ENCODE data around the gene RGS3. TPM values are rescaled to one million over a fixed set of nuclear protein-coding genes. Genes with fewer than 3 reads are reported as not detected.

Gene RGS3
- total RNA-seq, 1 experiment from 2014 or later: 148 TPM

GRCh38 chr9:113588936-113589335 lies 125.4 kb downstream of the RGS3 start:
- no peak overlapping the region for H3K4me3 ChIP-seq
- peaks cover 17% of the 10 kb centered on the region for H3K36me3 ChIP-seq
- H3K27me3 ChIP-seq: no peaks in the 10 kb centered on the region
- H3K9me3 ChIP-seq: no peaks in the 10 kb centered on the region
- DNase-seq: no peak

- no peak overlapping the region for H3K4me3 ChIP-seq
- H3K9me3 ChIP-seq: no peaks in the 10 kb centered on the region
- no peaks in the 10 kb centered on the region for H3K27me3 ChIP-seq
- no peak for DNase-seq
- peaks cover 15% of the 10 kb centered on the region for H3K36me3 ChIP-seq
Measured at GRCh38 chr9:113589407-113589806, 125.9 kb downstream of the RGS3 start.

- H3K4me3 ChIP-seq: no peak overlapping the region
- H3K9me3 ChIP-seq: no peaks in the 10 kb centered on the region
- no peaks in the 10 kb centered on the region for H3K27me3 ChIP-seq
- no peak for DNase-seq
- H3K36me3 ChIP-seq: peaks cover 16% of the 10 kb centered on the region
Measured at GRCh38 chr9:113589890-113590289, 126.4 kb downstream of the RGS3 start.

- H3K36me3 ChIP-seq: peaks cover 20% of the 10 kb centered on the region
- no peaks in the 10 kb centered on the region for H3K9me3 ChIP-seq
- H3K4me3 ChIP-seq: no peak overlapping the region
- no peaks in the 10 kb centered on the region for H3K27me3 ChIP-seq
- DNase-seq: no peak
Measured at GRCh38 chr9:113590389-113590788, 126.9 kb downstream of the RGS3 start.

GRCh38 chr9:113590991-113591898 lies 127.7 kb downstream of the RGS3 start:
- Histone ChIP-seq H3K9me3 (no peaks in the 10 kb centered on the region), H3K36me3 (peaks cover 21% of the 10 kb centered on the region), H3K4me3 (no peak overlapping the region), H3K27me3 (no peaks in the 10 kb centered on the region)
- DNase-seq: peak; percentile 62

- no peaks in the 10 kb centered on the region for H3K9me3 ChIP-seq
- no peak for DNase-seq
- peaks cover 29% of the 10 kb centered on the region for H3K36me3 ChIP-seq
- no peak overlapping the region for H3K4me3 ChIP-seq
- H3K27me3 ChIP-seq: no peaks in the 10 kb centered on the region
Measured at GRCh38 chr9:113591899-113592625, 128.5 kb downstream of the RGS3 start.

GRCh38 chr9:113592876-113593575 lies 129.5 kb downstream of the RGS3 start:
- DNase-seq: no peak
- peak overlapping the region; percentile 67 for H3K4me3 ChIP-seq
- peaks cover 39% of the 10 kb centered on the region for H3K36me3 ChIP-seq
- no peaks in the 10 kb centered on the region for H3K27me3 ChIP-seq
- no peaks in the 10 kb centered on the region for H3K9me3 ChIP-seq

GRCh38 chr9:113593682-113594281 lies 130.3 kb downstream of the RGS3 start:
- peak overlapping the region; percentile 67 for H3K4me3 ChIP-seq
- peaks cover 43% of the 10 kb centered on the region for H3K36me3 ChIP-seq
- peak; percentile 98 for DNase-seq
- H3K27me3 ChIP-seq: no peaks in the 10 kb centered on the region
- no peaks in the 10 kb centered on the region for H3K9me3 ChIP-seq

GRCh38 chr9:113594484-113595299 lies 131.2 kb downstream of the RGS3 start:
- H3K4me3 ChIP-seq: peak overlapping the region; percentile 67
- DNase-seq: peak; percentile 51
- peaks cover 43% of the 10 kb centered on the region for H3K36me3 ChIP-seq

GRCh38 chr9:113596616-113597320 lies 133.2 kb downstream of the RGS3 start:
- H3K27me3 ChIP-seq: no peaks in the 10 kb centered on the region
- DNase-seq: no peak
- H3K4me3 ChIP-seq: peak overlapping the region; percentile 67
- no peaks in the 10 kb centered on the region for H3K9me3 ChIP-seq
- peaks cover 43% of the 10 kb centered on the region for H3K36me3 ChIP-seq

More at GRCh38 chr9:113594484-113595299, 131.2 kb downstream of the RGS3 start:
- Histone ChIP-seq H3K9me3 (no peaks in the 10 kb centered on the region), H3K27me3 (no peaks in the 10 kb centered on the region)

- Histone ChIP-seq H3K4me3 (peak overlapping the region; percentile 67), H3K27me3 (no peaks in the 10 kb centered on the region), H3K36me3 (peaks cover 43% of the 10 kb centered on the region), H3K9me3 (no peaks in the 10 kb centered on the region)
- DNase-seq: no peak
Measured at GRCh38 chr9:113597390-113598241, 134.1 kb downstream of the RGS3 start.

GRCh38 chr9:113598451-113598850 lies 134.9 kb downstream of the RGS3 start:
- Histone ChIP-seq H3K36me3 (peaks cover 43% of the 10 kb centered on the region), H3K4me3 (peak overlapping the region; percentile 67; the same call in 1 of the 2 replicates)

GRCh38 chr9:113598883-113599282 lies 135.4 kb downstream of the RGS3 start:
- no peak for DNase-seq
- H3K36me3 ChIP-seq: peaks cover 43% of the 10 kb centered on the region
- no peaks in the 10 kb centered on the region for H3K27me3 ChIP-seq
- H3K9me3 ChIP-seq: no peaks in the 10 kb centered on the region
- no peak overlapping the region for H3K4me3 ChIP-seq

More at GRCh38 chr9:113598451-113598850, 134.9 kb downstream of the RGS3 start:
- H3K9me3 ChIP-seq: no peaks in the 10 kb centered on the region
- peak; percentile 43 for DNase-seq
- no peaks in the 10 kb centered on the region for H3K27me3 ChIP-seq

GRCh38 chr9:113599646-113600022 lies 136.1 kb downstream of the RGS3 start:
- Histone ChIP-seq H3K27me3 (no peaks in the 10 kb centered on the region), H3K9me3 (no peaks in the 10 kb centered on the region), H3K36me3 (peaks cover 38% of the 10 kb centered on the region), H3K4me3 (no peak overlapping the region)
- DNase-seq: peak; percentile 86
